Mucosa of rectum (tissue), 2 donors: ENCODE measurements around the gene PODN.

Experiments used
- H3K27ac ChIP-seq, 2 donors: one replicate each; pipeline ENCODE4 v1.7.0; 2013; ENCODE audit warnings: inconsistent platforms in 2 of 2, low read depth in 2 of 2, low read length in 2 of 2
- H3K27me3 ChIP-seq, 2 donors: one replicate each; pipeline ENCODE4 v1.7.0; 2013; ENCODE audit warnings: low read length in 2 of 2; ENCODE audit not compliant: control insufficient read depth in 2 of 2, insufficient read depth in 2 of 2
- H3K36me3 ChIP-seq, 2 donors: one replicate each; pipeline ENCODE4 v1.7.0; 2013; ENCODE audit warnings: low read length in 2 of 2; ENCODE audit not compliant: control insufficient read depth in 2 of 2, insufficient read depth in 2 of 2
- H3K4me1 ChIP-seq, 2 donors: one replicate each; pipeline ENCODE4 v1.7.0; 2013; ENCODE audit warnings: low read length in 2 of 2, mild to moderate bottlenecking in 1 of 2; ENCODE audit not compliant: control insufficient read depth in 2 of 2, insufficient read depth in 2 of 2
- H3K4me3 ChIP-seq, 2 donors: one replicate each; pipeline ENCODE4 v1.7.0; 2013; ENCODE audit warnings: low read length in 2 of 2
- H3K9ac ChIP-seq, 2 donors: one replicate each; pipeline ENCODE4 v1.7.0; 2013; ENCODE audit warnings: low read length in 2 of 2, low read depth in 1 of 2, mild to moderate bottlenecking in 1 of 2
- H3K9me3 ChIP-seq, 2 donors: one replicate each; pipeline ENCODE4 v1.7.0; 2013; ENCODE audit warnings: low read length in 2 of 2; ENCODE audit not compliant: control insufficient read depth in 2 of 2
- donor health status: healthy.
- donor health status: Normal muscosa, but diverticular disease.

The PODN gene

DNA sequence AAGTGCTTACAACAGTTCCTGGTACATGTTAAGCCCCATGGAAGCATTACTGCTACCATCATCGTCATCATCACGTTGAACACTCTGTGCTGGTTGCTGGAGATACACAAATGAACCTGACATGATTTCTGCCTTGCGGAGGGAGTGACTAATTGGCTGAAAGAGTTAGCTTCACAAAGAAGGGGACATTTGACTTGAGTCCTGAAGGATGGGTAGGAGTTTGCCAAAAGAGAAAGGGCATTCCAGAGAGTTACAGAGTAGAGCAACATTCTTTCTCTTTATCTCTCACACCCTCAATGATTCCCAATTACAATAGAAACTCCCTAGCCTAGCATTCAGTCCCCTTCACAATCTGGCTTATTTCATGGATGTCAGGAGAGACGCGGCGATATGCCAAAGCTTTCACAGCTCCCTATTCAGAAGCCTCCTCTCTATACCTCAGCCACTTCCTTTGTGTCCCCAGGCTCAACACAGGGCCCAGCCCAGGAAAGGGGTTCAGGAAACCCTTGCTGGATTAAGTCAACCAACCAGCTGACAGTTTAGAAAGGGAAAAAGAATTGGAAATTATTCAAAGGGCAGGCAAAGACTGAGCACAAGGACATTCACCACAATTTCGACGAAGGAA, 42.4 kb downstream of the PODN start:
- Histone ChIP-seq H3K9ac (no peak overlapping the region), H3K9me3 (peaks cover 0 to 2% of the 10 kb centered on the region in 2 donors), H3K27me3 (no peaks in the 10 kb centered on the region), H3K27ac (no peak overlapping the region), H3K4me3 (no peak overlapping the region), H3K36me3 (no peaks in the 10 kb centered on the region), H3K4me1 (peaks cover 0 to under 1% of the 10 kb centered on the region in 2 donors)

- no peak overlapping the region for H3K27ac ChIP-seq
- no peaks in the 10 kb centered on the region for H3K27me3 ChIP-seq
- no peak overlapping the region for H3K9ac ChIP-seq
- H3K4me3 ChIP-seq: no peak overlapping the region
- H3K36me3 ChIP-seq: no peaks in the 10 kb centered on the region
- H3K9me3 ChIP-seq: no peaks in the 10 kb centered on the region
- H3K4me1 ChIP-seq: peaks cover 16 to 25% of the 10 kb centered on the region in 2 donors
Observed at GRCh38 chr1:53107090-53107489, 45.1 kb downstream of the PODN start.

DNA sequence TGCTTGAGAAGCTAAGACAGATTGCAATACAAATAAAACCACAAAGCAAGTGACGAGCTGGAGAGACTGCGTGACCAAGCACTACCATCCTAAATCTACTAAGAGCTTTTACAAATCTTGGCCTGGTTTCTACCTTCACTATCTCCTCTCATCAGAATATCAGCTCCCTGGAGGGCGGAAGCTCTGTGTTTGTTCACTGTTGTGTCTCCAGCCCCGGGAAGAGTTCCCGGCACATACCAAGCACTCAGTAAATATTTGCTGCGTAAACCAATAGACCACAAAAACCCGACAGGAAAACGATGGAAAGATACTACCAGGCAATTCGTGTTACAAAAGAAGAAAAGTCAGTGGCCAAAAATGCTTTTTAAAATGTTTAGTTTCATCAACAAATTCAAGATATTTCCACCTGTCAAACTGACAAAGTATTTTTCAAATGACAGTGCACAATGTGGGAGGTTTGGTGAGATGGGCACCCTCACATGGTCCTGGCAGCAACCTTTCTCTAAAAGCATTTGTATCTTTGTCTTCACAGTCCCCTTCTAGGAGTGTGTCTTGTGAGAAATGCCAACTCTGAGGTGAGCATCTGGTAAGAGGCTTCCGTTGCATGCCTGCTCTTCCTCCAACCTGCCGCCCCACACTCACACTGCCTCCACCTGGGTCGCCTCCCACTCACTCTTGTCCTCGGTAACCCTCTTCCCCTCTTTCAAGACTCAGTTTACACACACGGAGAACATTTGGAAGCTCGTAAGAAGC, 45.7 kb downstream of the PODN start:
- Histone ChIP-seq H3K36me3 (no peaks in the 10 kb centered on the region), H3K4me3 (no peak overlapping the region), H3K9me3 (no peaks in the 10 kb centered on the region), H3K4me1 (peaks cover 16 to 25% of the 10 kb centered on the region in 2 donors), H3K9ac (no peak overlapping the region), H3K27me3 (no peaks in the 10 kb centered on the region), H3K27ac (peak overlapping the region in 1 of 2 donors; percentile 26)

- peak overlapping the region in 1 of 2 donors; percentile 10 for H3K27ac ChIP-seq
- H3K4me3 ChIP-seq: no peak overlapping the region
- no peaks in the 10 kb centered on the region for H3K36me3 ChIP-seq
- no peaks in the 10 kb centered on the region for H3K9me3 ChIP-seq
- H3K27me3 ChIP-seq: no peaks in the 10 kb centered on the region
- peaks cover 16 to 25% of the 10 kb centered on the region in 2 donors for H3K4me1 ChIP-seq
- H3K9ac ChIP-seq: no peak overlapping the region
Observed at GRCh38 chr1:53108646-53109580, 46.9 kb downstream of the PODN start.

GRCh38 chr1:53110370-53111072, 48.5 kb downstream of the PODN start:
- Histone ChIP-seq H3K9me3 (no peaks in the 10 kb centered on the region), H3K27me3 (no peaks in the 10 kb centered on the region), H3K4me3 (peak overlapping the region in 1 of 2 donors; percentile 31), H3K27ac (peak overlapping the region; percentile 48 to 59), H3K4me1 (peaks cover 20 to 25% of the 10 kb centered on the region in 2 donors), H3K36me3 (no peaks in the 10 kb centered on the region), H3K9ac (no peak overlapping the region)

- H3K4me3 ChIP-seq: peak overlapping the region in 1 of 2 donors; percentile 31
- H3K4me1 ChIP-seq: peaks cover 20 to 25% of the 10 kb centered on the region in 2 donors
- H3K27ac ChIP-seq: peak overlapping the region; percentile 52 to 59
- H3K9ac ChIP-seq: no peak overlapping the region
- no peaks in the 10 kb centered on the region for H3K9me3 ChIP-seq
- no peaks in the 10 kb centered on the region for H3K36me3 ChIP-seq
- H3K27me3 ChIP-seq: no peaks in the 10 kb centered on the region
Observed at GRCh38 chr1:53111073-53111556, 49.1 kb downstream of the PODN start.

- Histone ChIP-seq H3K27me3 (no peaks in the 10 kb centered on the region), H3K36me3 (no peaks in the 10 kb centered on the region), H3K9me3 (no peaks in the 10 kb centered on the region), H3K4me3 (no peak overlapping the region), H3K4me1 (peaks cover 20 to 25% of the 10 kb centered on the region in 2 donors), H3K27ac (peak overlapping the region; percentile 52 to 59), H3K9ac (no peak overlapping the region)
Observed at GRCh38 chr1:53111693-53112092, 49.7 kb downstream of the PODN start.

- H3K27me3 ChIP-seq: no peaks in the 10 kb centered on the region
- H3K36me3 ChIP-seq: no peaks in the 10 kb centered on the region
- H3K4me1 ChIP-seq: peaks cover 20 to 25% of the 10 kb centered on the region in 2 donors
- H3K9ac ChIP-seq: no peak overlapping the region
- H3K4me3 ChIP-seq: no peak overlapping the region
- H3K27ac ChIP-seq: no peak overlapping the region
- no peaks in the 10 kb centered on the region for H3K9me3 ChIP-seq
Observed at GRCh38 chr1:53112271-53112774, 50.3 kb downstream of the PODN start.

DNA sequence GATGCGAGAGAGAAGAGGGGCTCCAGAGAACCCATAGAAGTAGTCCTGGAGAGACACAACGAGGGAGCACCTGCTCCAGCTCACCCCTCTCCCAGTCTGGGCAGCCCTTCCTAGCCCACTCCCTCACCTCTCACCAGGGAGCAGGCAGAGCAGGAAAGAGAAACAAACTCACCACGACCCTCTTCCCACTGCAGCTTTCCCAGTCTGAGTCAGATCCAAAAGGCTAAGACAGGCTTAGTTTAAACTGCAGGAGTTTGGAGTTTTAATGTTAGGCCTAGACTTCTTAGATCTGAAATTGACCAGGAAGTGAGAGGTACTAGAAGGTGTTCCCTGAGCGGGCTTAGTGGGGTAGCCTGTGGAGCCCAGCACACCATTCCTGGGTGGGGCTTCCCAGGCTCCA, 50.8 kb downstream of the PODN start:
- no peaks in the 10 kb centered on the region for H3K27me3 ChIP-seq
- H3K9me3 ChIP-seq: no peaks in the 10 kb centered on the region
- H3K4me1 ChIP-seq: peaks cover 20 to 25% of the 10 kb centered on the region in 2 donors
- H3K9ac ChIP-seq: no peak overlapping the region
- H3K27ac ChIP-seq: no peak overlapping the region
- no peaks in the 10 kb centered on the region for H3K36me3 ChIP-seq
- H3K4me3 ChIP-seq: no peak overlapping the region
